Ovary (tissue), 3 donors: ENCODE data around the gene MAST3.

Experiments
- CTCF ChIP-seq, 3 donors: fragments of 450-650 bp in 2 of 3; fragments of 200-600 bp in 1 of 3; IDR thresholded peaks; one replicate each; pipeline versions ENCODE4 v1.5.1 to v1.8.0; 2016 to 2022; ENCODE audit warnings: antibody characterized with exemption in 3 of 3, mild to moderate bottlenecking in 1 of 3
- EP300 ChIP-seq: sonication (generic); formaldehyde crosslinking; IDR thresholded peaks from one replicate; pipeline ENCODE4 v1.6.1; 2017; ENCODE audit warnings: antibody characterized with exemption
- POLR2A ChIP-seq: fragments of 450-650 bp; IDR thresholded peaks from one replicate; pipeline ENCODE4 v1.6.1; 2017; ENCODE audit warnings: antibody characterized with exemption, mild to moderate bottlenecking, moderate library complexity
- donor health status: DM: no; HTN: no; CAD: no.

GRCh38 chr19:18102916-18103542 is 5.5 kb downstream of the MAST3 start:
- TF ChIP-seq CTCF (IDR thresholded peaks at IDR 0.05) (no peak), POLR2A (no peak), EP300 (no peak)
